K562 (cell line): ENCODE results near the gene SLC4A2. TPM values are rescaled to one million over a fixed set of nuclear protein-coding genes. Genes with fewer than 3 reads are reported as not detected.

Experiments
- ATAC-seq: fragments of 200-7000 bp; cut with Tn5 transposase; 3 replicates; pipeline ENCODE4 v1.9.1; 2020; ENCODE audit warnings: moderate library complexity
- BruUV-seq: library from RNA; stranded (reverse); fragments of 400-500 nt; replicated peaks from 2 replicates; lab custom pipeline; 2021; lab: Mats Ljungman, UMichigan
- CTCF ChIA-PET: fragments of 300-600 bp; formaldehyde crosslinking; extraction: SDS; loops from one replicate; lab custom pipeline; 2021; ENCODE audit warnings: low intra/inter-chr PET ratio; lab: Yijun Ruan, JAX
- POLR2A ChIA-PET: fragments of 300-600, 350-650 bp; sonication (Branson Sonifier 250); formaldehyde crosslinking; extraction: SDS; loops from one replicate; lab custom pipeline; 2021; ENCODE audit warnings: antibody characterized with exemption, inconsistent platforms; lab: Yijun Ruan, JAX
- DNase-seq, 4 experiments: peaks; one replicate each; pipeline versions ENCODE4 v3.0.0 to v3.0.0-alpha.2; 2011 to 2018; ENCODE audit warnings: low spot score in 3 of 4, mixed read lengths in 3 of 4; ENCODE audit errors: extremely low read depth in 1 of 4
- FAIRE-seq: peaks from 2 replicates; lab custom pipeline; 2011; peaks lifted over from hg19 to GRCh38; lab: Jason Lieb, UNC
- H2AFZ ChIP-seq: 2 replicates; pipeline ENCODE4 v1.6.0; 2011; ENCODE audit warnings: low read depth, low read length, control low read depth, inconsistent platforms
- H3K27ac ChIP-seq: fragments of 200-600 bp; 3 replicates; pipeline ENCODE4 v1.8.0; 2011; ENCODE audit warnings: low read depth, mild to moderate bottlenecking, control low read depth, inconsistent platforms, low read length, moderate library complexity, mixed read lengths; ENCODE audit errors: extremely low read depth
- H3K27me3 ChIP-seq, 2 experiments: fragments of 300-600 bp in 1 of 2; 2 replicates in 1 of 2; 3 replicates in 1 of 2; pipeline versions ENCODE4 v1.6.0 to v1.8.0; 2011; ENCODE audit warnings: inconsistent platforms in 2 of 2, low read length in 2 of 2, mild to moderate bottlenecking in 1 of 2, mixed read lengths in 1 of 2, moderate library complexity in 1 of 2; ENCODE audit not compliant: control insufficient read depth in 2 of 2, insufficient read depth in 2 of 2
- H3K36me3 ChIP-seq: fragments of 300-600 bp; 3 replicates; pipeline ENCODE4 v1.8.0; 2011; ENCODE audit warnings: mild to moderate bottlenecking, low read length, inconsistent platforms; ENCODE audit not compliant: control insufficient read depth, insufficient read depth
- H3K4me1 ChIP-seq, 2 experiments: fragments of 200-600 bp in 1 of 2; replicated peaks in 1 of 2; 2 replicates in 1 of 2; 3 replicates in 1 of 2; pipeline versions ENCODE4 v1.5.1 to v1.8.0; 2011; ENCODE audit warnings: inconsistent platforms in 2 of 2, low read length in 2 of 2, mild to moderate bottlenecking in 1 of 2, mixed read lengths in 1 of 2, moderate library complexity in 1 of 2; ENCODE audit not compliant: control insufficient read depth in 2 of 2, insufficient read depth in 2 of 2
- H3K4me2 ChIP-seq: 2 replicates; pipeline ENCODE4 v1.6.1; 2011; ENCODE audit warnings: low read length, control low read depth, inconsistent platforms, mixed read lengths; ENCODE audit not compliant: insufficient read depth
- H3K4me3 ChIP-seq: fragments of 200-600 bp; sonication (generic), shearing (Covaris generic); 2 replicates; pipeline ENCODE4 v1.5.1; 2016; ENCODE audit warnings: control low read depth, inconsistent platforms
- H3K79me2 ChIP-seq: fragments of 200-600 bp; 3 replicates; pipeline ENCODE4 v1.8.0; 2011; ENCODE audit warnings: low read length, inconsistent platforms; ENCODE audit not compliant: control insufficient read depth, insufficient read depth
- H3K9ac ChIP-seq, 2 experiments: 2 replicates each; pipeline versions ENCODE4 v1.6.0 to v1.6.1; 2011; ENCODE audit warnings: low read depth in 2 of 2, low read length in 2 of 2, control low read depth in 1 of 2, inconsistent platforms in 1 of 2, mild to moderate bottlenecking in 1 of 2, mixed read lengths in 1 of 2; ENCODE audit not compliant: insufficient read depth in 1 of 2
- H3K9me1 ChIP-seq: one replicate; pipeline ENCODE4 v1.6.0; 2011; ENCODE audit warnings: inconsistent platforms, mild to moderate bottlenecking, low read length, moderate library complexity; ENCODE audit not compliant: control insufficient read depth, insufficient read depth
- H3K9me3 ChIP-seq: replicated peaks from 2 replicates; pipeline ENCODE4 v1.5.1; 2011; ENCODE audit warnings: low read depth, low read length, inconsistent platforms; ENCODE audit not compliant: control insufficient read depth, insufficient read depth
- H4K20me1 ChIP-seq: replicated peaks from 2 replicates; pipeline ENCODE4 v1.6.1; 2011; ENCODE audit warnings: low read length, inconsistent platforms, mixed read lengths; ENCODE audit not compliant: control insufficient read depth, insufficient read depth
- BMI1 ChIP-seq: fragments of 150-350 bp; IDR thresholded peaks from 2 replicates; pipeline ENCODE4 v1.6.1; 2014; ENCODE audit warnings: low read length
- POLR2G ChIP-seq: fragments of 200-400 bp; formaldehyde crosslinking; IDR thresholded peaks from 2 replicates; pipeline ENCODE4 v1.6.1; 2017; ENCODE audit warnings: low read depth, mild to moderate bottlenecking, antibody characterized with exemption, low read length, moderate library complexity
- RBFOX2 ChIP-seq: fragments of 200-400 bp; formaldehyde crosslinking; IDR thresholded peaks from 2 replicates; pipeline ENCODE4 v1.6.1; 2017; ENCODE audit warnings: low read depth, mild to moderate bottlenecking, low read length, moderate library complexity
- ZNF146 ChIP-seq: IDR thresholded peaks from one replicate; pipeline ENCODE4 v1.6.1; 2018; ENCODE audit warnings: missing compliant biosample characterization; ENCODE audit not compliant: unreplicated experiment
- WGBS: fragments of 100-300 bp; shearing (Covaris generic); methylation state at CpG from one replicate; pipeline ENCODE4 v1.1.6; 2016; ENCODE audit warnings: low coverage, mixed read lengths; ENCODE audit not compliant: insufficient coverage; ENCODE audit errors: missing lambda C conversion rate; 5-methylcytosine and 5-hydroxymethylcytosine counted together
- in situ Hi-C: fragments of 300-500 bp; cut with MboI; formaldehyde crosslinking; loops from 4 replicates; pipeline ENCODE4 v1.15.0; 2018; ENCODE audit warnings: inconsistent platforms, mixed read lengths
- intact Hi-C: fragments of 100-400 bp; cut with micrococcal nuclease; formaldehyde crosslinking; loops from 2 replicates; pipeline ENCODE4 v1.14.2; 2022
- polyA plus RNA-seq, 8 experiments: library from polyadenylated mRNA; depleted of rRNA in 4 of 8; stranded (reverse) in 5 of 8; unstranded in 3 of 8; fragments of >200 nt; fragmentation: Nextera tagmentation in 2 of 8; fragmentation: Illumina TruSeq in 1 of 8; extraction: Ambion mirVana in 2 of 8; extraction: Trizol in 1 of 8; gene quantifications; 2 replicates each; pipeline versions ENCODE4 v1.2.1 to v1.2.3, GENCODE V29; 2011 to 2014; ENCODE audit warnings: inconsistent platforms in 1 of 8, missing spikeins in 1 of 8
- total RNA-seq, 7 experiments: library from RNA; depleted of rRNA in 6 of 7; stranded (reverse); fragments of >200 nt in 6 of 7; fragmentation: Illumina TruSeq in 2 of 7; extraction: Trizol in 2 of 7; gene quantifications; 2 replicates each; pipeline versions ENCODE4 v1.2.1 to v1.2.3, GENCODE V29; 2011 to 2021; ENCODE audit warnings: low replicate concordance in 1 of 7
- TF ChIP-seq, protein P1 (sequence below): fragments of 250-450 bp; sonication (Bioruptor Pico); IDR thresholded peaks from 2 replicates; pipeline ENCODE4 v1.4.0; 2020; ENCODE audit warnings: mild to moderate bottlenecking, moderate library complexity
- TF ChIP-seq, protein P2 (sequence below): fragments of 250-450 bp; sonication (Bioruptor Pico); IDR thresholded peaks from 2 replicates; pipeline ENCODE4 v1.9.0; 2021; ENCODE audit warnings: mild to moderate bottlenecking

SLC4A2 gene
- total and polyA plus RNA-seq, 9 of the 15 experiments (the other 6 are each of a cell fraction or from before 2014, with no cell fraction given): 11.4 to 375 (median 130) TPM

DNA sequence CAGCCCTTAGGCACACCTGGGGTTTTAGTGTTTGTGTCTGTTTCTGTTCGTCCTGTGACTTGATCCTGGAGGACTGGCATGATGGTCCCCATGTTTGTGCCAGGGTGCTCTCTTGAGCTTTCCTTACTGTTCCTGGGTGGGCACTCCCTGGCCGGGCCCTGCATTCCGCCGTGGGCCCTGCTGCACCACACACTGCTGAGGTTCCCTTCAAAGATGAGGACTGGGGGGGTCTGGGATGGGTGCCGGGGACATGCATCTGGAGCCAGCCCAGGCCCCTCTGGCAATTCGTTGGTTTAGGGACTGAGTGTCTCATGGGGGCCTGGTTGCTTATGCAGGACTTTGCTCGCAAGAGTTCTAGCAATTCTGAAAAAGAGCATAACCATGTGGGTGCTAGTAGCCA lies 31.6 kb downstream of the SLC4A2 start:
- peak overlapping the region in 1 of 2 experiments; percentile 61; a peak in 1 of 4 replicates for H3K9ac ChIP-seq
- intact Hi-C loops (loop anchor here (2.0 to 10.0 kb wide), 2 partner anchors 18 to 306 kb away; no protein-coding TSS in a partner anchor), in situ Hi-C loops (no loop called here)
- BruUV-seq: no TSS peak
- H3K36me3 ChIP-seq: peaks cover 77% of the 10 kb centered on the region; the same call in 2 of the 3 replicates
- peaks cover 93% of the 10 kb centered on the region for H3K79me2 ChIP-seq
- ATAC-seq (no peak), FAIRE-seq (no peak), DNase-seq (no peak)
- peaks cover 21 to 51% of the 10 kb centered on the region in 2 experiments for H3K4me1 ChIP-seq
- peaks cover 9% of the 10 kb centered on the region for H3K9me1 ChIP-seq
- H3K27ac ChIP-seq: no peak overlapping the region
- POLR2A ChIA-PET: interaction anchor here (0.9 to 1.7 kb wide), 2 partner anchors 11 to 13 kb away, joined by 4 to 7 read pairs; no protein-coding TSS in a partner anchor
- H2AFZ ChIP-seq: no peak overlapping the region
- H4K20me1 ChIP-seq: peaks cover 58% of the 10 kb centered on the region
- no peak overlapping the region for H3K4me3 ChIP-seq
- peak; percentile 43; the same call in 1 of the 2 replicates for TF ChIP-seq RBFOX2
- no peak for TF ChIP-seq ZNF146 (CRISPR knock-in tag)
- no peak for TF ChIP-seq BMI1
- peak; percentile 51 for TF ChIP-seq POLR2G
- TF ChIP-seq, protein P1, sequence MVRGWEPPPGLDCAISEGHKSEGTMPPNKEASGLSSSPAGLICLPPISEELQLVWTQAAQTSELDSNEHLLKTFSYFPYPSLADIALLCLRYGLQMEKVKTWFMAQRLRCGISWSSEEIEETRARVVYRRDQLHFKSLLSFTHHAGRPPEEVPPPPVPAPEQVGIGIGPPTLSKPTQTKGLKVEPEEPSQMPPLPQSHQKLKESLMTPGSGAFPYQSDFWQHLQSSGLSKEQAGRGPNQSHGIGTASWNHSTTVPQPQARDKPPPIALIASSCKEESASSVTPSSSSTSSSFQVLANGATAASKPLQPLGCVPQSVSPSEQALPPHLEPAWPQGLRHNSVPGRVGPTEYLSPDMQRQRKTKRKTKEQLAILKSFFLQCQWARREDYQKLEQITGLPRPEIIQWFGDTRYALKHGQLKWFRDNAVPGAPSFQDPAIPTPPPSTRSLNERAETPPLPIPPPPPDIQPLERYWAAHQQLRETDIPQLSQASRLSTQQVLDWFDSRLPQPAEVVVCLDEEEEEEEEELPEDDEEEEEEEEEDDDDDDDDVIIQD (CRISPR knock-in tag): no peak
- TF ChIP-seq, protein P2, sequence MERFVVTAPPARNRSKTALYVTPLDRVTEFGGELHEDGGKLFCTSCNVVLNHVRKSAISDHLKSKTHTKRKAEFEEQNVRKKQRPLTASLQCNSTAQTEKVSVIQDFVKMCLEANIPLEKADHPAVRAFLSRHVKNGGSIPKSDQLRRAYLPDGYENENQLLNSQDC (CRISPR knock-in tag): no peak
- CTCF ChIA-PET: interaction anchor here (2.2 kb wide), 1 partner anchor 20 kb away, joined by 7 read pairs; no protein-coding TSS in a partner anchor
- no peak overlapping the region for H3K4me2 ChIP-seq
- no peaks in the 10 kb centered on the region for H3K27me3 ChIP-seq
- 91% methylated on average over 7 of the region's 7 CpGs for whole genome bisulfite sequencing
- no peaks in the 10 kb centered on the region for H3K9me3 ChIP-seq
